ENCODE measurements around the gene SNX11.

The SNX11 gene

GRCh38 chr17:48111937-48112241 lies 4.3 kb downstream of the SNX11 start:
- no peak for TF ChIP-seq CTCF (IDR thresholded peaks at IDR 0.05; ENCODE audit: control extremely low read depth, extremely low read depth, low read depth, missing control alignments)
- ChIA-PET POLR2A (interaction anchor here (1.3 to 1.5 kb wide), 2 partner anchors 11 to 32 kb away, joined by 3 to 4 read pairs; partner anchors contain the start of gene CBX1), CTCF (interaction anchor here (0.7 to 3.6 kb wide), 14 partner anchors 11 to 481 kb away, joined by 3 to 38 read pairs (median 6); partner anchors contain the start of gene NFE2L1)
- DNase-seq (ENCODE audit: extremely low spot score), result no peak

GRCh38 chr17:48113201-48113676 lies 5.7 kb downstream of the SNX11 start:
- POLR2A ChIA-PET, result interaction anchor here (0.6 to 1.6 kb wide), 5 partner anchors 8 to 504 kb away, joined by 3 to 5 read pairs (median 3); no protein-coding TSS in a partner anchor
- DNase-seq (ENCODE audit: extremely low spot score), result peak; percentile 58
- no peak for TF ChIP-seq CTCF (IDR thresholded peaks at IDR 0.05; ENCODE audit: control extremely low read depth, extremely low read depth, low read depth, missing control alignments)
- CTCF ChIA-PET, result interaction anchor here (0.9 to 3.6 kb wide), 6 partner anchors 10 to 480 kb away, joined by 3 to 38 read pairs (median 13); partner anchors contain the start of gene HOXB5

- CTCF ChIA-PET, result interaction anchor here (0.9 to 5.7 kb wide), 8 partner anchors 10 to 97 kb away, joined by 3 to 38 read pairs (median 10); partner anchors contain the start of gene SNX11
- no peak for TF ChIP-seq CTCF (IDR thresholded peaks at IDR 0.05; ENCODE audit: control extremely low read depth, extremely low read depth, low read depth, missing control alignments)
- DNase-seq (ENCODE audit: extremely low spot score), result no peak
- POLR2A ChIA-PET, result no interaction called here
Measured at GRCh38 chr17:48121923-48122664, 14.5 kb downstream of the SNX11 start.

GRCh38 chr17:48122665-48123045 lies 15.1 kb downstream of the SNX11 start:
- CTCF ChIA-PET, result interaction anchor here (0.9 to 5.7 kb wide), 10 partner anchors 10 to 137 kb away, joined by 3 to 38 read pairs (median 7); partner anchors contain the start of gene SNX11
- no peak for DNase-seq (ENCODE audit: extremely low spot score)
- POLR2A ChIA-PET, result no interaction called here
- TF ChIP-seq CTCF (IDR thresholded peaks at IDR 0.05; ENCODE audit: control extremely low read depth, extremely low read depth, low read depth, missing control alignments), result no peak

- ChIA-PET POLR2A (interaction anchor here (0.5 kb wide), 1 partner anchor 20 kb away, joined by 3 read pairs; no protein-coding TSS in a partner anchor), CTCF (interaction anchor here (0.9 to 5.7 kb wide), 12 partner anchors 9 to 469 kb away, joined by 3 to 38 read pairs (median 4); partner anchors contain the start of gene SNX11)
- no peak for DNase-seq (ENCODE audit: extremely low spot score)
- TF ChIP-seq CTCF (IDR thresholded peaks at IDR 0.05; ENCODE audit: control extremely low read depth, extremely low read depth, low read depth, missing control alignments), result no peak
Measured at GRCh38 chr17:48123111-48123510, 15.5 kb downstream of the SNX11 start.

GRCh38 chr17:48123776-48124388 lies 16.3 kb downstream of the SNX11 start:
- POLR2A ChIA-PET, result interaction anchor here (0.5 to 1.0 kb wide), 2 partner anchors 8 to 10 kb away, joined by 3 to 4 read pairs; no protein-coding TSS in a partner anchor
- TF ChIP-seq CTCF (IDR thresholded peaks at IDR 0.05; ENCODE audit: control extremely low read depth, extremely low read depth, low read depth, missing control alignments), result no peak
- CTCF ChIA-PET, result interaction anchor here (0.9 to 5.7 kb wide), 13 partner anchors 8 to 469 kb away, joined by 3 to 38 read pairs (median 4); partner anchors contain the start of genes CDK5RAP3 and SNX11
- no peak for DNase-seq (ENCODE audit: extremely low spot score)

Data from GM10248 (cell line).